ENCODE measurements around the gene SERPINA12.

GRCh38 chr14:94486883-94487282 is 22.4 kb downstream of the SERPINA12 start:
- TF ChIP-seq HNRNPK (IDR thresholded peaks at IDR 0.05; ENCODE audit: low read depth, low read length, poor library complexity, severe bottlenecking): no peak
- TF ChIP-seq ZNF770 (CRISPR knock-in tag; IDR thresholded peaks at IDR 0.05): no peak
- no peak for TF ChIP-seq CREB1 (IDR thresholded peaks at IDR 0.05)
- no peak for TF ChIP-seq CREB1 (CRISPR knock-in tag; IDR thresholded peaks at IDR 0.05)
- TF ChIP-seq KLF13 (CRISPR knock-in tag; IDR thresholded peaks at IDR 0.05): no peak
- no peak for TF ChIP-seq CCAR2 (optimal IDR thresholded peaks at IDR 0.05; ENCODE audit: low read depth, low read length)
- no peak for TF ChIP-seq POLR2AphosphoS5 (IDR thresholded peaks at IDR 0.05; ENCODE audit: low read depth, low read length)
- TF ChIP-seq ELK4 (CRISPR knock-in tag; IDR thresholded peaks at IDR 0.05; ENCODE audit: borderline replicate concordance): no peak
- no peak for TF ChIP-seq TAF1 (CRISPR knock-in tag; IDR thresholded peaks at IDR 0.05)

Measured in HepG2 (cell line).